Omental fat pad (tissue), 4 donors: ENCODE data around the gene RIPK4. TPM values are rescaled to one million over a fixed set of nuclear protein-coding genes. Genes with fewer than 3 reads are reported as not detected.
A peak's percentile ranks its signal among the peaks of the same experiment; 100 is the strongest.

Experiments used
- ATAC-seq: fragments of 150-250 bp; one replicate; pipeline ENCODE4 v1.9.1; 2016; ENCODE audit warnings: mild to moderate bottlenecking, moderate library complexity; ENCODE audit not compliant: low FRiP score
- DNase-seq: peaks from one replicate; pipeline ENCODE4 v3.0.0-alpha.2; 2019; ENCODE audit warnings: low spot score
- CTCF ChIP-seq, 3 donors: fragments of 450-650 bp; IDR thresholded peaks; one replicate each; pipeline ENCODE4 v1.5.1; 2016 to 2017; ENCODE audit warnings: antibody characterized with exemption in 3 of 3, mild to moderate bottlenecking in 3 of 3, moderate library complexity in 2 of 3
- total RNA-seq, 4 donors: library from RNA; depleted of rRNA; stranded (reverse); fragments of >200 nt; gene quantifications; one replicate each; pipeline ENCODE4 v1.1.0, GENCODE V29; 2016

Gene RIPK4
- total RNA-seq, 4 donors from 2014 or later, result 2.5 to 17.7 (median 4.9) TPM; not detected in 1

- ATAC-seq, result no peak
- no peak for TF ChIP-seq CTCF (IDR thresholded peaks at IDR 0.05)
- no peak for DNase-seq
Observed at GRCh38 chr21:41783476-41784180, 16.8 kb upstream of the RIPK4 start.

GRCh38 chr21:41781050-41781410 lies 14.2 kb upstream of the RIPK4 start:
- ATAC-seq (no peak), DNase-seq (no peak)
- no peak for TF ChIP-seq CTCF (IDR thresholded peaks at IDR 0.05)

GRCh38 chr21:41780337-41781049 lies 13.6 kb upstream of the RIPK4 start:
- TF ChIP-seq CTCF (IDR thresholded peaks at IDR 0.05), result no peak
- DNase-seq, result no peak
- no peak for ATAC-seq

GRCh38 chr21:41779659-41780058 lies 12.8 kb upstream of the RIPK4 start:
- ATAC-seq, result no peak
- no peak for DNase-seq
- no peak for TF ChIP-seq CTCF (IDR thresholded peaks at IDR 0.05)

GRCh38 chr21:41778930-41779600 lies 12.2 kb upstream of the RIPK4 start:
- TF ChIP-seq CTCF (IDR thresholded peaks at IDR 0.05), result no peak
- ATAC-seq (peak; percentile 68), DNase-seq (no peak)

- TF ChIP-seq CTCF (IDR thresholded peaks at IDR 0.05), result peak in 2 of 3 donors; percentile 79 to 81
- DNase-seq (peak; percentile 92), ATAC-seq (peak; percentile 87)
Observed at GRCh38 chr21:41777951-41778815, 11.3 kb upstream of the RIPK4 start.
